Activated CD4-positive, alpha-beta T cell treated with anti-CD3 and anti-CD28 coated beads, Interleukin-2, amount 10 ng/mL, durations not matched to agents 7 days and 5 days (primary cell): ENCODE measurements around the gene UTP14A. TPM values are rescaled to one million over a fixed set of nuclear protein-coding genes. Genes with fewer than 3 reads are reported as not detected.

Source experiments
- CTCF ChIA-PET: fragments of 350-600 bp; sonication (Branson Sonifier 250); formaldehyde crosslinking; loops from one replicate; lab custom pipeline; 2021; ENCODE audit warnings: antibody characterized with exemption; lab: Charles Lee
- POLR2A ChIA-PET: fragments of 350-600 bp; sonication (Branson Sonifier 250); formaldehyde crosslinking; loops from one replicate; lab custom pipeline; 2021; ENCODE audit warnings: antibody characterized with exemption; lab: Charles Lee
- DNase-seq: peaks from one replicate; pipeline ENCODE4 v3.0.0-alpha.2; 2020
- H3K27ac Mint-ChIP-seq: one replicate; pipeline ENCODE4 v1.8.0; 2021; ENCODE audit warnings: mild to moderate bottlenecking, moderate library complexity, mixed read lengths
- H3K27me3 Mint-ChIP-seq: one replicate; pipeline ENCODE4 v1.8.0; 2021; ENCODE audit warnings: mixed read lengths
- H3K36me3 Mint-ChIP-seq: one replicate; pipeline ENCODE4 v1.8.0; 2021; ENCODE audit warnings: low read depth, mixed read lengths
- H3K4me1 Mint-ChIP-seq: one replicate; pipeline ENCODE4 v1.8.0; 2021; ENCODE audit warnings: mixed read lengths
- H3K4me3 Mint-ChIP-seq: one replicate; pipeline ENCODE4 v1.8.0; 2021; ENCODE audit warnings: mild to moderate bottlenecking, moderate library complexity, mixed read lengths
- H3K9me3 Mint-ChIP-seq: one replicate; pipeline ENCODE4 v1.8.0; 2021; ENCODE audit warnings: mixed read lengths
- total RNA-seq, 2 experiments: library from RNA; stranded (reverse); gene quantifications; one replicate each; pipeline ENCODE4 v1.2.3, GENCODE V29; 2021

Gene UTP14A
- total RNA-seq, 2 experiments from 2014 or later, result 26.4 to 28.6 TPM

DNA sequence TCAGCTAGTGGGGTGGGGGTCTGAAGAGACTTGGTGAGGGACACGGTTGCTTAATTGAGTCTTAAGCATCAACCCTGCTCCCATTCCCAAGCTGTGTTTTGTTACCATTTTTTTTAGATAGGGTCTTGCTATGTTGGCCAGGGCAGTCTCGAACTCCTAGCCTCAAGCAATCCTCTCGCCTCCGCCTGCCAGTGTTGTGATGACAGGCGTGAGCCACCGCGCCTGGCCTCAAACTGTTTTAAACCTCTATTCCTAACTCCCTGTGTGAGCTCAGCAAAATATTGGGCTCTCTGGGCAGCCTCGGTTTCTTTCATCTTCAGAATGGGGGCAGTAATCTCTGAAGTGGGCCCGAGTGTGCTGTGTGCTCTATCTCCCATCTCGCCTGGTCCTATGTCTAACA lies 50.2 kb downstream of the UTP14A start:
- no peaks in the 10 kb centered on the region for H3K9me3 Mint-ChIP-seq
- peak overlapping the region; percentile 27 for H3K4me3 Mint-ChIP-seq
- POLR2A ChIA-PET, result no interaction called here
- peaks cover 10% of the 10 kb centered on the region for H3K27me3 Mint-ChIP-seq
- CTCF ChIA-PET, result interaction anchor here (0.5 to 1.2 kb wide), 3 partner anchors 9 to 112 kb away, joined by 3 read pairs; partner anchors contain the start of gene ZDHHC9
- peaks cover 2% of the 10 kb centered on the region for H3K36me3 Mint-ChIP-seq
- H3K4me1 Mint-ChIP-seq, result peaks cover 38% of the 10 kb centered on the region
- no peak overlapping the region for H3K27ac Mint-ChIP-seq
- DNase-seq, result no peak

DNA sequence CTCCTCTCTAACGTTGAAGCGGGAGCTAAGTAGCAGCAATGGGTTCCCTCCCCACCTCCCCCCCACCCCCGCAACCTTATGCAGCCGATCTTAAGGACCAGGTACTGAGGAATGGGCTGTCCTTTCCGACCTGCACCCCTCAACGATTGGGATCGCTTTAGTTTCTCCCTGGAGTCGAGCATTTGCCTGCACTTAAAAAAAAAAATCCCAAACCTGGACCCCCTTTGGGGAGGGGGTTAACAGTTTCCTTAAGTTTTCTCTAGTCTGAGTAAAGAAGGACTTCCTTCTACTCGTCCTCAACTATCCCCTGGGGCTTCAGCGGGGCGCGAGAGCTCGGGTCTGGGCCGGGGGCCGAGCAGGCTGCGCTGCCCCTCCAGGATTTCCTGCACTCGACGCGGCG lies 50.8 kb downstream of the UTP14A start:
- POLR2A ChIA-PET, result no interaction called here
- Mint-ChIP-seq H3K4me3 (peak overlapping the region; percentile 56), H3K27ac (no peak overlapping the region), H3K27me3 (peaks cover 10% of the 10 kb centered on the region), H3K36me3 (peaks cover 2% of the 10 kb centered on the region), H3K9me3 (no peaks in the 10 kb centered on the region), H3K4me1 (peaks cover 45% of the 10 kb centered on the region)
- CTCF ChIA-PET, result interaction anchor here (0.8 to 1.5 kb wide), 4 partner anchors 10 to 41 kb away, joined by 3 to 8 read pairs (median 4); no protein-coding TSS in a partner anchor
- DNase-seq, result no peak

DNA sequence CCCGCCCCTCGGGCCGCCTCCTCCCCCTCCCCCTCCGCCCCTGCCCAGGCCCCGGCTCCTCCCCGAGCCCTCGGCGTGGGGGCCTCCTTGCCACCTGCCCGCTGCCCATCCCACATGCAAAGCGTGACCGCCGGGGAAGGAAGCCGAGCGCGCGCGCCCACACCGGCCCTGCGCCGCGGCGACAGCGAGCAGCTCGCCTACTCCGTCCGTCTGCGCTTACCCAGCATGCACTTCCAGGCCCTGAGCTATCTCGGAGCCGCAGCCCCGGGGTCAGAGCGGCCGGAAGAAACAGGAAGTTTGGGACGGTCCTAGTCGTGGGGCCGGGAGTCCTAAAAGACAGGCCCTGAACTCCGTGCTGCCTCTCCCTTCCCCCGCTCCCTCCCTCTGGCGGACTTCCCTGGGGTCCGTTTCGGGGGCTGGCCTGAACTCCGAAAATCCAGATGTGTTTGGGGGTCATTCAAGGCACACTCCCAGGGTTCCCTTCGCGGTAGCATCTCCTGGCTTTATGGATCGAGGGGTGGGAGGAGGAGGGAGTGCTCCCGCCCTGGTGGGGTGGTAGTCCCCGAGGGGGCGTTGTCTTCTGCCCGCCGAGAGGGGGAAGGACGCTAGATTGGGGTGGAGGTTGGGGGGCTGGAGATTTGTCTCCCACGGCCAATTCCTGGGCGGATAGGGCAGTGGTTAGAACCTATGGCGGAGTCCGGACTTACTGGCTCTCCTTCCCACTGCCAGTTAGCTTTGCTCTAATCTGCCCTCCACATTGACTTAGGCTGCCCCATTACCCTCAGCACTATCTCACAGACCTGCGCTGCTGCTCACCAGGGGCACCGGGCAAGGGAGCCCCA lies 51.5 kb downstream of the UTP14A start:
- Mint-ChIP-seq H3K4me3 (peak overlapping the region; percentile 55), H3K4me1 (peaks cover 43% of the 10 kb centered on the region), H3K9me3 (no peaks in the 10 kb centered on the region), H3K36me3 (peaks cover 2% of the 10 kb centered on the region), H3K27ac (peak overlapping the region; percentile 54), H3K27me3 (peaks cover 10% of the 10 kb centered on the region)
- CTCF ChIA-PET, result interaction anchor here (0.8 to 1.5 kb wide), 4 partner anchors 10 to 41 kb away, joined by 3 to 8 read pairs (median 4); no protein-coding TSS in a partner anchor
- POLR2A ChIA-PET, result no interaction called here
- DNase-seq, result peak; percentile 31

DNA sequence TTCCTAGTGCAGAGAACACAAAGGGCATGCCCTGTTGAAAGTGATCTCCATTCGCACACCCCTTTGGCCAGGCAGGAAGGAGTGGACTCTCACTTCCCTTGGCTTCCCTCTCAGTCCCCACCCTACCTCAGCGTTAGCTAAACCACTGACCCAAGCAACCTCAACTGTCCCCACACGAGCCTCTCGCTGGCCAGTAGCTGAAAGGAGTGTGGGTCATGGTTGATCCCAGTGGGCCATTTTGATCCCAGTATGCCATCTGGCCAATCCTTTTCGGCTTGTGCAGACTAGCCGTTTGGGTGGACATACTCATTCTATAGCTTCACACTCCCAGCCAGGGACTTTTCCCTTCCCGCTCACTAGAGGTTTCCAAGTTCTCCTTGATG lies 52.1 kb downstream of the UTP14A start:
- POLR2A ChIA-PET, result no interaction called here

DNA sequence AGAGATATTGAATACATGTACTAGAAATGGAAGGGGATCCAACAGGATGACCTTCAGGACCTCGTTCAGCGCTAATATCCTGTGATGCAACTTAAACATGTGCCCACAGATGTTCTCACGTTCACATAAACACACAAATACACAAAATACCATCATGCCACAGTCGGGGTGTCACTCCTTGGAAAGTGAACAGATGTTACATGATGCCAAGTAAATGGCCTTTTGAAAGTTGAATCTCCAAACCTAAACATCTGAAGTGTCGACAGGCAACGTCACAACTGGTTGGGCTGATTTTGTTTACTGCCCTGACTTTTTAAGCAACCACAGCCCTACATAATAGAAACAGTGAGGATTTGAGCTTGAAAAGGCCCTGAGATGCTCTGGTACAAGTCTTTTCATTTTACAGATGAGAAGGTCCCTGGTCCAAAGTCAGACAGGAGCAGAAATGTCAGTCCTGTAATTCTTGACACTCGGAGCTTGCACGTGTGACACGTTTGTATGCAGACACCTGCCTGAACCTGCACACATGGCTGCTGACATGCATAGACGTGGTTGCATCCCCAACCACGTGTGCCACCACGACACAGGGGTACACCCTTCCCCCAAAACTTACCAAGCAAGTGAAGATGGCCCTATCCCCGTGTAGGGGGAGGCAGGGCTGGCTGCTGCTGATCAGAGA lies 53.0 kb downstream of the UTP14A start:
- Mint-ChIP-seq H3K4me3 (no peak overlapping the region), H3K27ac (no peak overlapping the region), H3K4me1 (peaks cover 35% of the 10 kb centered on the region), H3K36me3 (no peaks in the 10 kb centered on the region), H3K27me3 (peaks cover 7% of the 10 kb centered on the region), H3K9me3 (no peaks in the 10 kb centered on the region)
- no peak for DNase-seq
- ChIA-PET POLR2A (no interaction called here), CTCF (no interaction called here)

More for the DNA sequence above, 52.1 kb downstream of the UTP14A start:
- H3K27me3 Mint-ChIP-seq, result peaks cover 7% of the 10 kb centered on the region
- H3K4me1 Mint-ChIP-seq, result peaks cover 39% of the 10 kb centered on the region
- DNase-seq, result no peak
- H3K36me3 Mint-ChIP-seq, result no peaks in the 10 kb centered on the region
- no peak overlapping the region for H3K27ac Mint-ChIP-seq
- CTCF ChIA-PET, result interaction anchor here (1.3 to 1.5 kb wide), 2 partner anchors 21 to 40 kb away, joined by 4 to 8 read pairs; no protein-coding TSS in a partner anchor
- H3K4me3 Mint-ChIP-seq, result peak overlapping the region; percentile 55
- no peaks in the 10 kb centered on the region for H3K9me3 Mint-ChIP-seq

DNA sequence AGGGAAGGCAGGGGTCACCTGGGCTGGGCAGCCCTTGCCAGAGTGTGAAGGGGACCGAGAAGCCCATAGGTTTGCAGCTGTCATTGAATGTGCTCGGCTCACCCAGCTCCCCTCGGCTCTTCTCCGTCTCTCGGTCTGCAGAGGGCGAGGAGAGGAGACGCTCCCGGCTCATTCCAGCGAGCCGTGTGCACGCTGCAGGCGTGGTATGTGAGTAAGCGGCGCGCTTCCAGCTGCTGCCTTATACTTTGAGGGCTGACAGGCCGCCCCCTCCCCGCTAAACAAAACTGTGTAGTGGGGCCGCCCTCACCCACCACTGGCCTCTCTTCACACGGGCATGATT lies 53.5 kb downstream of the UTP14A start:
- Mint-ChIP-seq H3K9me3 (no peaks in the 10 kb centered on the region), H3K36me3 (no peaks in the 10 kb centered on the region), H3K27me3 (peaks cover 7% of the 10 kb centered on the region), H3K4me1 (peaks cover 35% of the 10 kb centered on the region), H3K4me3 (no peak overlapping the region), H3K27ac (no peak overlapping the region)
- DNase-seq, result no peak
- ChIA-PET CTCF (interaction anchor here (2.6 kb wide), 1 partner anchor 13 kb away, joined by 6 read pairs; no protein-coding TSS in a partner anchor), POLR2A (no interaction called here)

DNA sequence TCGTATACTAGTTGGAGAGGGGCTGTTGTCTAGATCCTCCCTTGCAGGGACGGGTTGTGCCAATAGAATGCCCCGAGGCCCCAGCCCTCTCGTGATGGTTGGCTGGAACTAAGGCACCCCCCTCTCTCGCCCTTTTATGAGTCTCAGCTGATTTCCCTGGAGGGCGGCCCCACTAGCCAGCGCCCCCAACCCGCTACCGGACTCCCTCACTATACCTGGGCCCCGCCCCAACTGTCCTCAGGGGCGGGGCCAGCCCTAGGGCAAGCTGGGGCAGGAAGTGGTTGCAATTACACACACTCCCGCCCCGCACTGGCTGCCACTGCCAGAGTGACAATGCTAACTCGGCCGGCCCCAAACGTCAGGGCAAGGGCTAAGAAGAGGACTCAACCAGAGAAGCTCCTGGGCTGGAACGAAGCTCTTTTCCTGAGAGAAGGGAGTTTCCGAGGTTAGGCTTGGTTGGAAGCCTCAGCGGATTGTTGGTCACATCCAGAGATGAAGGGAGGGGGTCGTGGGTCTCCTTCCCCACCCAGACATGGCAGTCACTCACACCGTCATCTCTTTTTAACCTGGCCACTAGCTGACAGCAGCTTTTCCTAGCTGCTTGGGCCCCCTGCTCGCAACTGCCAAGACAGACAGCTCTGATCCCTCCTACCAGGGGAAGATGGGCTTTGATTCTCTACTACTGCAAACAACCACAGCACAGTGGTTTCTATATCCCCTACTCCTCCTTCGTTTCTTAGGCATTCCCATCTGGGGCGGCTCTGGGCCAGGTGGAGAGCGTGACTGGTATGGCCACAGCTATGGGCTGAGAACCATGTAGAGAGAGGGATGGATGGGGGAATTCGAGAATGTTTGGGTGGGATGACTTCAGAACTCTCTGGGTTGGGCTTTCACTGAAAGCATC lies 55.5 kb downstream of the UTP14A start:
- peak overlapping the region; percentile 92 for H3K27ac Mint-ChIP-seq
- CTCF ChIA-PET, result interaction anchor here (0.6 to 2.6 kb wide), 5 partner anchors 9 to 63 kb away, joined by 3 to 14 read pairs (median 3); no protein-coding TSS in a partner anchor
- H3K36me3 Mint-ChIP-seq, result no peaks in the 10 kb centered on the region
- H3K4me1 Mint-ChIP-seq, result peaks cover 32% of the 10 kb centered on the region
- no peaks in the 10 kb centered on the region for H3K27me3 Mint-ChIP-seq
- POLR2A ChIA-PET, result interaction anchor here (0.7 kb wide), 1 partner anchor 64 kb away, joined by 4 read pairs; no protein-coding TSS in a partner anchor
- peak overlapping the region; percentile 60 for H3K4me3 Mint-ChIP-seq
- H3K9me3 Mint-ChIP-seq, result no peaks in the 10 kb centered on the region
- peak; percentile 78 for DNase-seq

DNA sequence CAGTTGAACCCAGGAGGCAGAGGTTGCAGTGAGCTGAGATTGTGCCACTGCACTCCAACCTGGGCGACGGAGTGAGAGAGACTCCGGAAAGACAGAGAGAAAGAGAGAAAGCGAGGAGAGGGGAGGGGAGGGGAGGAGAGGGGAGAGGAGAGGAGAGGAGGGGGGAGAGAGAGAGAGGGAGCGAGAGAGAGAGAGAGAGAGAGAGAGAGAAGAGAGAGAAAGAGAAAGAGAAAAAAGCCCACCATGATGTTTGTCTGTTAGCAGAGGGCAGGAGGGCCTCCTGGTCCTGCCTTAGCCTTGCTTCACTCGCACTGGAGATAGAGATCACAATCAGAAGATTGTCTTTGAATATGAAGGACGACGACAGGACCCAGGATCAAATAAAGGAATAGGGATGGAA lies 57.8 kb downstream of the UTP14A start:
- Mint-ChIP-seq H3K27me3 (no peaks in the 10 kb centered on the region), H3K4me1 (peaks cover 20% of the 10 kb centered on the region), H3K27ac (no peak overlapping the region), H3K4me3 (no peak overlapping the region), H3K36me3 (no peaks in the 10 kb centered on the region), H3K9me3 (no peaks in the 10 kb centered on the region)
- POLR2A ChIA-PET, result no interaction called here
- DNase-seq, result no peak
- CTCF ChIA-PET, result no interaction called here

DNA sequence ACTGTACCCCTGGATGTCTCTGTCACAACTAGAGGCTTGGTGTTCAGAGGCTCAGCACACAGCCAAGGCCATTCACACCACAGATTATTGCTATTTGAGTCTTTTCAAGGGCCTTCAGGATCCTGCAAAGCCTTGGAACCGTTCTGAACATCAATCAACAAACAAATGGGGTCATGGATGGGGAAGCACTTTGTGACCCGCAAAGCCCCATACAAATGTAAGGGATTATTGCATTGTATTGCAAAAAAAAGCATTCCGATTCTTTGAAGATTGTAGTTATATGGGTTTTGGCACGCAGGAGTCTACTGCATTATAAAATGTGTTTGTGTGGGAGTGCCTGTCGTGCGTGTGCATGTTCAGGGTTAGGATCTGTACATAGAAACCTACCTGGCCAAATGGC lies 59.2 kb downstream of the UTP14A start:
- ChIA-PET POLR2A (no interaction called here), CTCF (no interaction called here)
- H3K27ac Mint-ChIP-seq, result no peak overlapping the region
- H3K4me3 Mint-ChIP-seq, result no peak overlapping the region
- H3K27me3 Mint-ChIP-seq, result no peaks in the 10 kb centered on the region
- H3K9me3 Mint-ChIP-seq, result no peaks in the 10 kb centered on the region
- H3K36me3 Mint-ChIP-seq, result no peaks in the 10 kb centered on the region
- peaks cover 12% of the 10 kb centered on the region for H3K4me1 Mint-ChIP-seq
- no peak for DNase-seq

DNA sequence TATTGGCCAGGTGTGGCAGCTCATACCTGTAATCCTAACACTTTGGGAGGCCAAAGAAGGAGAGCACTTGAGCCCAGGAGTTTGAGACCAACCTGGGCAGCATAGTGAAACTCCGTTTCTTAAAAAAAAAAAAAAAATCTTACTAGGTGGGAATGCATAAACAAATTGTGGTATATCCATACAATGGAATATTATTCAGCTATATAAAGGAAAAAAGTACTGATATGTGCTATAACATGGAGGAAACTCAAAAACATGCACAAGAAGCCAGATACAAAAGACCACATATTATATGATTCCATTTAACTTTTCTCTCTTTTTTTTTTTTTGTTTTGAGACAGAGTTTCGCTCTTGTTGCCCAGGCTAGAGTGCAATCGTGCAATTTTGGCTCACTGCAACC lies 63.0 kb downstream of the UTP14A start:
- no peak for DNase-seq
- H3K4me3 Mint-ChIP-seq, result no peak overlapping the region
- ChIA-PET CTCF (no interaction called here), POLR2A (no interaction called here)
- no peaks in the 10 kb centered on the region for H3K36me3 Mint-ChIP-seq
- H3K27ac Mint-ChIP-seq, result no peak overlapping the region
- no peaks in the 10 kb centered on the region for H3K9me3 Mint-ChIP-seq
- H3K4me1 Mint-ChIP-seq, result no peaks in the 10 kb centered on the region
- H3K27me3 Mint-ChIP-seq, result peaks cover 10% of the 10 kb centered on the region

DNA sequence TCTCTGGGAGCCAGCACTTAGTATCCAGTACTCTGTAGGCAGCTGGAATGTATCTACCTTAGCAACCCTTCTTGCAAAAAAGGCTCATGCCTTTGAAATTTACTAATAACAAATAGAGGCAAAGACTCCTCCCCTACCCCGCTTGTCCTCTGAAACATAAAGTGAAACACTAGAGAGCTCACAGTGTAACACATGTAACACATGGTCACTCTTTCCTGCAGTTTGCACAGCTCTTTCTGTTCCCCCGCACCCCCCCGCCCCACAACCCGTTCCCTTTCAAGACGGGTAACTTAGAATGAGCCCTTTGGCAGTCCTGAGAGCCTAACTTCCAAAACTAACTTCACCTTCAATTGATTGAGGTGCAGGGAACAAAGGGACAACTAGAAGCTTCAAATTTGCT lies 70.5 kb downstream of the UTP14A start:
- no peak for DNase-seq
- Mint-ChIP-seq H3K27ac (no peak overlapping the region), H3K9me3 (no peaks in the 10 kb centered on the region), H3K4me1 (peaks cover 12% of the 10 kb centered on the region), H3K36me3 (no peaks in the 10 kb centered on the region), H3K4me3 (no peak overlapping the region), H3K27me3 (peaks cover 31% of the 10 kb centered on the region)
- CTCF ChIA-PET, result no interaction called here
- POLR2A ChIA-PET, result no interaction called here
